Stimulated activated CD4-positive, alpha-beta T cell treated with anti-CD3 and anti-CD28 coated beads, Interleukin-4, amount 100 ng/mL, for 4 hours (primary cell): ENCODE results near the gene PPM1J.
A peak's percentile ranks its signal among the peaks of the same experiment; 100 is the strongest.

ENCODE experiments used
- DNase-seq, 2 experiments: peaks; one replicate each; pipeline ENCODE4 v3.0.0-alpha.2; 2020

The PPM1J gene

GRCh38 chr1:112703706-112704105 is 11.4 kb downstream of the PPM1J start:
- no peak for DNase-seq

- no peak for DNase-seq
These were observed 12.5 kb downstream of the PPM1J start for GRCh38 chr1:112702420-112703261.

- no peak for DNase-seq
These were observed 13.1 kb downstream of the PPM1J start for GRCh38 chr1:112702067-112702395.

GRCh38 chr1:112701227-112702066 is 13.7 kb downstream of the PPM1J start:
- DNase-seq = no peak

GRCh38 chr1:112700290-112701226 is 14.6 kb downstream of the PPM1J start:
- DNase-seq = peak; percentile 62 to 72

GRCh38 chr1:112699425-112700144 is 15.5 kb downstream of the PPM1J start:
- DNase-seq = no peak

- DNase-seq = no peak
These were observed 16.5 kb downstream of the PPM1J start for GRCh38 chr1:112698366-112699310.

GRCh38 chr1:112697781-112698201 is 17.3 kb downstream of the PPM1J start:
- DNase-seq = no peak

- no peak for DNase-seq
These were observed 18.4 kb downstream of the PPM1J start for GRCh38 chr1:112696578-112697314.

GRCh38 chr1:112695276-112695675 is 19.9 kb downstream of the PPM1J start:
- DNase-seq = no peak

GRCh38 chr1:112694363-112694929 is 20.7 kb downstream of the PPM1J start:
- DNase-seq = no peak

GRCh38 chr1:112693821-112694220 is 21.3 kb downstream of the PPM1J start:
- DNase-seq = no peak

GRCh38 chr1:112692681-112693080 is 22.5 kb downstream of the PPM1J start:
- DNase-seq = no peak

GRCh38 chr1:112689842-112690237 is 25.3 kb downstream of the PPM1J start:
- DNase-seq = no peak

GRCh38 chr1:112689196-112689841 is 25.8 kb downstream of the PPM1J start:
- no peak for DNase-seq

GRCh38 chr1:112688781-112689193 is 26.3 kb downstream of the PPM1J start:
- no peak for DNase-seq

GRCh38 chr1:112687785-112688496 is 27.2 kb downstream of the PPM1J start:
- no peak for DNase-seq

- DNase-seq = no peak
These were observed 27.8 kb downstream of the PPM1J start for GRCh38 chr1:112687361-112687760.

GRCh38 chr1:112686835-112687234 is 28.3 kb downstream of the PPM1J start:
- no peak for DNase-seq
